ENCODE measurements around the gene PDS5B. TPM values are rescaled to one million over a fixed set of nuclear protein-coding genes. Genes with fewer than 3 reads are reported as not detected.

Gene PDS5B
- total and polyA plus RNA-seq, 2 of the 8 experiments (the other 6 are each of a cell fraction or from before 2014, with no cell fraction given) = 5.5 to 54.6 TPM

- TF ChIP-seq POU5F1 (IDR thresholded peaks at IDR 0.05; ENCODE audit: low read depth, low read length) (no peak), SUZ12 (IDR thresholded peaks at IDR 0.05; ENCODE audit: low read length) (no peak), CTBP2 (IDR thresholded peaks at IDR 0.05; ENCODE audit: borderline replicate concordance, insufficient read depth, insufficient read length, low read length) (no peak), ATF2 (IDR thresholded peaks at IDR 0.05; ENCODE audit: low read length) (no peak)
Observed at GRCh38 chr13:32791545-32792172, 205.4 kb downstream of the PDS5B start (continued).

Data from H1 (cell line).